CD8-positive, alpha-beta memory T cell (primary cell): ENCODE data around the gene RNU1-4. TPM values are rescaled to one million over a fixed set of nuclear protein-coding genes. Genes with fewer than 3 reads are reported as not detected.
"Not testable (repeated sequence)": the region's sequence is repeated elsewhere in the genome, so short reads cannot be mapped to it uniquely, and the experiment has no call there.

Source experiments
- CTCF ChIA-PET: fragments of 350-600 bp; sonication (Branson Sonifier 250); formaldehyde crosslinking; loops from one replicate; lab custom pipeline; 2021; ENCODE audit warnings: antibody characterized with exemption; lab: Charles Lee
- POLR2A ChIA-PET: fragments of 350-600 bp; sonication (Branson Sonifier 250); formaldehyde crosslinking; loops from one replicate; lab custom pipeline; 2021; ENCODE audit warnings: antibody characterized with exemption; lab: Charles Lee
- DNase-seq, 5 donors: peaks; one replicate each; pipeline versions ENCODE4 v3.0.0 to v3.0.0-alpha.2; 2020 to 2022; ENCODE audit warnings: mixed read lengths in 1 of 5
- H3K27ac ChIP-seq: one replicate; pipeline ENCODE4 v1.7.0; 2013; ENCODE audit warnings: low read depth, mild to moderate bottlenecking, low read length, moderate library complexity
- H3K27me3 ChIP-seq: 2 replicates; pipeline ENCODE4 v1.7.0; 2013; ENCODE audit warnings: low read length, mild to moderate bottlenecking; ENCODE audit not compliant: insufficient read depth, poor library complexity, severe bottlenecking
- H3K36me3 ChIP-seq: 2 replicates; pipeline ENCODE4 v1.7.0; 2013; ENCODE audit warnings: mild to moderate bottlenecking, low read length, moderate library complexity; ENCODE audit not compliant: insufficient read depth
- H3K4me1 ChIP-seq: 2 replicates; pipeline ENCODE4 v1.7.0; 2013; ENCODE audit warnings: mild to moderate bottlenecking, low read length, moderate library complexity; ENCODE audit not compliant: insufficient read depth
- H3K4me3 ChIP-seq: 2 replicates; pipeline ENCODE4 v1.7.0; 2013; ENCODE audit warnings: mild to moderate bottlenecking, low read length
- H3K9me3 ChIP-seq: 2 replicates; pipeline ENCODE4 v1.7.0; 2013; ENCODE audit warnings: mild to moderate bottlenecking, low read length
- H3K27ac Mint-ChIP-seq, 8 donors: one replicate each; pipeline ENCODE4 v1.8.0; 2020 to 2021; ENCODE audit warnings: mixed read lengths in 8 of 8, mild to moderate bottlenecking in 6 of 8, inconsistent platforms in 3 of 8, moderate library complexity in 3 of 8
- H3K27me3 Mint-ChIP-seq, 2 donors: one replicate each; pipeline ENCODE4 v1.8.0; 2020 to 2021; ENCODE audit warnings: mixed read lengths in 2 of 2, mild to moderate bottlenecking in 1 of 2, moderate library complexity in 1 of 2
- H3K36me3 Mint-ChIP-seq, 3 donors: one replicate each; pipeline ENCODE4 v1.8.0; 2020 to 2021; ENCODE audit warnings: mixed read lengths in 3 of 3, inconsistent platforms in 1 of 3, mild to moderate bottlenecking in 1 of 3
- H3K4me1 Mint-ChIP-seq, 3 donors: one replicate each; pipeline ENCODE4 v1.8.0; 2020 to 2021; ENCODE audit warnings: mixed read lengths in 3 of 3, inconsistent platforms in 1 of 3, mild to moderate bottlenecking in 1 of 3
- H3K4me3 Mint-ChIP-seq, 7 donors: one replicate each; pipeline ENCODE4 v1.8.0; 2020 to 2021; ENCODE audit warnings: mixed read lengths in 7 of 7, mild to moderate bottlenecking in 6 of 7, moderate library complexity in 4 of 7, inconsistent platforms in 2 of 7
- H3K9me3 Mint-ChIP-seq, 5 donors: one replicate each; pipeline ENCODE4 v1.8.0; 2020 to 2022; ENCODE audit warnings: mixed read lengths in 5 of 5, mild to moderate bottlenecking in 3 of 5, moderate library complexity in 2 of 5, inconsistent platforms in 1 of 5
- polyA plus RNA-seq: library from polyadenylated mRNA; unstranded; fragments of 300-500 nt; fragmentation: Illumina TruSeq; gene quantifications from one replicate; pipeline ENCODE4 v1.2.3, GENCODE V29; 2021
- total RNA-seq, 2 experiments: library from RNA; stranded (reverse); gene quantifications; one replicate each; pipeline ENCODE4 v1.2.3, GENCODE V29; 2021

RNU1-4 gene
- total and polyA plus RNA-seq, 3 experiments from 2014 or later = 1,293 to 1,300 TPM; not detected in 1

- H3K27ac Mint-ChIP-seq, H3K9me3 ChIP-seq, POLR2A ChIA-PET, H3K27ac ChIP-seq, H3K27me3 ChIP-seq, CTCF ChIA-PET, H3K36me3 ChIP-seq, H3K4me3 Mint-ChIP-seq, H3K27me3 Mint-ChIP-seq, H3K4me3 ChIP-seq, H3K4me1 Mint-ChIP-seq, H3K4me1 ChIP-seq, H3K36me3 Mint-ChIP-seq, DNase-seq, H3K9me3 Mint-ChIP-seq: not testable (repeated sequence)
These were observed 7.9 kb upstream of the RNU1-4 start for GRCh38 chr1:16732254-16732896.

GRCh38 chr1:16741230-16741629, 914 bp downstream of the RNU1-4 start:
- CTCF ChIA-PET, H3K36me3 Mint-ChIP-seq, H3K27me3 ChIP-seq, H3K4me3 ChIP-seq, H3K4me1 Mint-ChIP-seq, H3K36me3 ChIP-seq, POLR2A ChIA-PET, H3K27ac Mint-ChIP-seq, H3K9me3 ChIP-seq, H3K4me3 Mint-ChIP-seq, DNase-seq, H3K27ac ChIP-seq, H3K27me3 Mint-ChIP-seq, H3K9me3 Mint-ChIP-seq, H3K4me1 ChIP-seq: not testable (repeated sequence)

GRCh38 chr1:16747660-16748059, 7.3 kb downstream of the RNU1-4 start:
- POLR2A ChIA-PET, H3K4me3 Mint-ChIP-seq, H3K9me3 ChIP-seq, DNase-seq, H3K27ac Mint-ChIP-seq, H3K27me3 ChIP-seq, H3K4me1 Mint-ChIP-seq, H3K36me3 Mint-ChIP-seq, H3K36me3 ChIP-seq, H3K27ac ChIP-seq, H3K27me3 Mint-ChIP-seq, CTCF ChIA-PET, H3K9me3 Mint-ChIP-seq, H3K4me3 ChIP-seq, H3K4me1 ChIP-seq: not testable (repeated sequence)

GRCh38 chr1:16748710-16749109, 8.4 kb downstream of the RNU1-4 start:
- DNase-seq, H3K36me3 Mint-ChIP-seq, H3K4me1 ChIP-seq, H3K27me3 ChIP-seq, H3K27ac ChIP-seq, H3K27ac Mint-ChIP-seq, H3K4me3 Mint-ChIP-seq, H3K27me3 Mint-ChIP-seq, H3K9me3 ChIP-seq, H3K4me3 ChIP-seq, POLR2A ChIA-PET, H3K36me3 ChIP-seq, H3K4me1 Mint-ChIP-seq, H3K9me3 Mint-ChIP-seq, CTCF ChIA-PET: not testable (repeated sequence)

- CTCF ChIA-PET, H3K4me1 ChIP-seq, H3K27ac ChIP-seq, H3K9me3 ChIP-seq, H3K36me3 Mint-ChIP-seq, H3K27ac Mint-ChIP-seq, H3K4me1 Mint-ChIP-seq, H3K27me3 ChIP-seq, H3K9me3 Mint-ChIP-seq, DNase-seq, H3K36me3 ChIP-seq, H3K4me3 ChIP-seq, H3K27me3 Mint-ChIP-seq, POLR2A ChIA-PET, H3K4me3 Mint-ChIP-seq: not testable (repeated sequence)
These were observed 9.9 kb downstream of the RNU1-4 start for GRCh38 chr1:16749910-16750888.

- H3K36me3 ChIP-seq, H3K27me3 Mint-ChIP-seq, H3K27ac Mint-ChIP-seq, H3K9me3 ChIP-seq, H3K27me3 ChIP-seq, H3K4me1 Mint-ChIP-seq, DNase-seq, H3K4me1 ChIP-seq, H3K4me3 ChIP-seq, POLR2A ChIA-PET, H3K36me3 Mint-ChIP-seq, CTCF ChIA-PET, H3K9me3 Mint-ChIP-seq, H3K4me3 Mint-ChIP-seq, H3K27ac ChIP-seq: not testable (repeated sequence)
These were observed 12.5 kb downstream of the RNU1-4 start for GRCh38 chr1:16752770-16753169.

GRCh38 chr1:16755385-16755784, 15.1 kb downstream of the RNU1-4 start:
- DNase-seq, H3K9me3 Mint-ChIP-seq: not testable (repeated sequence)

GRCh38 chr1:16755932-16756331, 15.6 kb downstream of the RNU1-4 start:
- H3K27ac Mint-ChIP-seq, CTCF ChIA-PET, H3K36me3 Mint-ChIP-seq, H3K27ac ChIP-seq, H3K4me1 ChIP-seq, H3K9me3 ChIP-seq, H3K9me3 Mint-ChIP-seq, H3K4me3 ChIP-seq, H3K27me3 ChIP-seq, H3K4me1 Mint-ChIP-seq, H3K36me3 ChIP-seq, H3K27me3 Mint-ChIP-seq, POLR2A ChIA-PET, H3K4me3 Mint-ChIP-seq, DNase-seq: not testable (repeated sequence)

More at GRCh38 chr1:16755385-16755784, 15.1 kb downstream of the RNU1-4 start:
- H3K27me3 Mint-ChIP-seq, H3K36me3 Mint-ChIP-seq, H3K4me1 ChIP-seq, H3K36me3 ChIP-seq, CTCF ChIA-PET, H3K27me3 ChIP-seq, H3K4me1 Mint-ChIP-seq, POLR2A ChIA-PET, H3K9me3 ChIP-seq, H3K27ac ChIP-seq, H3K4me3 ChIP-seq, H3K27ac Mint-ChIP-seq, H3K4me3 Mint-ChIP-seq: not testable (repeated sequence)
